Peyer's patch (tissue), 4 donors: ENCODE data around the gene DEF6.

ENCODE experiments used
- CTCF ChIP-seq, 6 experiments: fragments of 450-650 bp in 4 of 6; fragments of 200-600 bp in 2 of 6; sonication (generic) in 1 of 6; IDR thresholded peaks; one replicate each; pipeline ENCODE4 v1.5.1; 2017 to 2019; ENCODE audit warnings: antibody characterized with exemption in 6 of 6, mild to moderate bottlenecking in 3 of 6, moderate library complexity in 1 of 6
- POLR2A ChIP-seq, 2 donors: fragments of 450-650 bp; IDR thresholded peaks; one replicate each; pipeline ENCODE4 v1.5.1; 2017; ENCODE audit warnings: antibody characterized with exemption in 2 of 2, mild to moderate bottlenecking in 2 of 2, moderate library complexity in 2 of 2

GRCh38 chr6:35366204-35366596 lies 68.6 kb downstream of the DEF6 start:
- TF ChIP-seq CTCF (IDR thresholded peaks at IDR 0.05) (no peak), POLR2A (IDR thresholded peaks at IDR 0.05) (no peak)
